Renal pelvis (tissue), 4 donors: ENCODE measurements around the gene CCDC124. TPM values are rescaled to one million over a fixed set of nuclear protein-coding genes. Genes with fewer than 3 reads are reported as not detected.
"Not testable (repeated sequence)": the region's sequence is repeated elsewhere in the genome, so short reads cannot be mapped to it uniquely, and the experiment has no call there.

ENCODE experiments used
- DNase-seq: peaks from one replicate; pipeline ENCODE4 v3.0.0-alpha.2; 2013
- polyA plus RNA-seq, 3 donors: library from polyadenylated mRNA; unstranded; fragments of 120-200 nt; gene quantifications; one replicate each; pipeline ENCODE4 v1.2.1, GENCODE V29; 2013; ENCODE audit not compliant: insufficient read length in 3 of 3

The CCDC124 gene
- polyA plus RNA-seq, 3 donors: 69.1 to 95.5 (median 76.6) TPM

- no peak for DNase-seq
Observed at GRCh38 chr19:17977021-17977420, 44.2 kb downstream of the CCDC124 start.

GRCh38 chr19:17977488-17977887, 44.7 kb downstream of the CCDC124 start:
- DNase-seq: no peak

- no peak for DNase-seq
Observed at GRCh38 chr19:17981611-17982010, 48.8 kb downstream of the CCDC124 start.

- DNase-seq: no peak
Observed at GRCh38 chr19:17982430-17982829, 49.6 kb downstream of the CCDC124 start.

DNA sequence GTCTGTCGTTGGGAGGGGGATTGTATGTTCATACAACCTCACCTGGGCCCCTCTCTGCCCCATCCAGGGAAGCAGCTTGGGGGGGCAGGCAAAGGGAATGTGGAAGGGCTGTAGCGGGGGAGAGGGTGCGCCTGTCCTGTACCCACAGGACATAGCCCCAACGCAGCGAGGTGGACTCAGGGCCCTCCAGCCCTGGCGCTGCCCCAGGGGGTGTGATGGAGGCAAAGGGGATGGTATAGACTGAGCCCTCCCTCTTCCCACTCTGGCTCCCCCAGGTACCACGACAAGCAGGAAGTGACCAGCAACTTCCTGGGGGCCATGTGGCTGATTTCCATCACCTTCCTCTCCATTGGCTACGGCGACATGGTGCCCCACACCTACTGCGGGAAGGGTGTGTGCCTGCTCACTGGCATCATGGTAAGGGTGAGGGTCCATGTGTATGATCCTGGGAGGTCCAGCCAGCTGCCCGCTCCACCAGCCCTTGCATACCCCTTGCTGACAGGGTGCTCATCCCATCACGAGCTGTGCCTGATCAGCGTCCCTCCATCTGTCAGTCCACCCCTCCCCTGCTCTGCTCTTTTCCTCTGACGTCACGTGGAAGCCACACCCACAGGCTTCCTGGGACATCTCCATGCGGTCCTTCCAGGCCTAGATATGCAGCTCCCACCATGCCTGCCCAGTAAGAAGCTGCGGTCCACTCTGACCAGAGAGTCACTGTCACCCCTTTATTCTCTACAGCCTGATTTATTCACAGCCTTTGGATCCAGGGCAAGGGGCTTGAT, 52.4 kb downstream of the CCDC124 start:
- DNase-seq: no peak

DNA sequence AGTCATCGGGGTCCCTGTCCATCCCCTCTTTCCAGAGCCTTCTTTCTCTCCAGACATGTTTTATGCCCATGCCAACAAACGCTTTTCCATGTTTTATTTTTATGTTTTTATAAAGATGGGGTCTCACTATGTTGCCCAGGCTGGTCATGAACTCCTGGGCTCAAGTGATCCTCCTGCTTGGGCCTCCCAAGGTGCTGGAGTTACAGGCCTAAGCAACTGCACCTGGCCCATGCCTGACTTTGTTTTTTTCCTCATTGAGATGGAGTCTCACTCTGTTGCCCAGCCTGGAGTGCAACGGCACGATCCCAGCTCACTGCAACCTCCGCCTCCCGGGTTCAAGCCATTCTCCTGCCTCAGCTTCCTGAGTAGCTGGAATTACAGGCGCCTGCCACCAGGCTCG, 53.8 kb downstream of the CCDC124 start:
- DNase-seq: not testable (repeated sequence)

DNA sequence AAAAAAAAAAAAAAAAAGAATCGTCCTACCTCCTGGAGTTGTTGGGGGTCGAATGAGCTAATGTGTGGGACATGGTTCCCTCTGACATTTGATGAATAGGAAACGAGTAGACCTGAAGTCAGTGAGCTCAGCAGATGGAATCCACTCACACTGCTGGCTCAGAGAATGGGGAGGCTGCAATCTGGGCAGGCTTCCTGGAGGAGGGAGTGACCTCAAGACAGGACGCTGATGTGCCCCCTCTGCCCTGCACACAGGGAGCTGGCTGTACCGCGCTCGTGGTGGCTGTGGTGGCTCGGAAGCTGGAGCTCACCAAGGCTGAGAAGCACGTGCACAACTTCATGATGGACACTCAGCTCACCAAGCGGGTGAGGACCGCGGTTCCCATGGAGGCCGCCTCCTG, 55.3 kb downstream of the CCDC124 start:
- no peak for DNase-seq

DNA sequence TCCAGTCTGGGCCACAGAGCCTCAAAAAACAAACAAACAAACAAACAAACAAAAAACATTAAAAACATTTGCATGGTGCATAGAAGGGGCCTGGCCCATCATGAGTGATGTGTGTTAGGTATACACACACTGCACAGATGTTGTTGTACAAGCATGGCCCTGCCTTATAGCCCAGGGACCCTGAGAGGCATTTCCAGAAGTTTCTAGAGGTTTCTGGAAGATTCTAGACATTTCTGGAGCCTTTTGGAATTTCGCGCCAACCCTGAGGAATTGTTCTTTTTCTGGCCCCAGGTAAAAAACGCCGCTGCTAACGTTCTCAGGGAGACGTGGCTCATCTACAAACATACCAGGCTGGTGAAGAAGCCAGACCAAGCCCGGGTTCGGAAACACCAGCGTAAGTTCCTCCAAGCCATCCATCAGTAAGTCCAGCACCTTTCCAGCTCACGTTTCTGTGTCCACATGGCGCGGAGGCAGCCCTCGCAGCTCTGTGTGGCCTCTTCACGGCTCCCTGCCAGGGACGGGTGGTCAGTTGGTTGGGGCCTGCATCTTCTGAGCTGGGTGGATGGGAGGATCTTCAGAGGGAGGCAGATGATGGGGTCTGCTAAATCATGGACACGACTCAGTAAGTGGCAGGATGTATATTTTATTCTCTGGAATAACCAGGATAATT, 56.7 kb downstream of the CCDC124 start:
- DNase-seq: no peak

- no peak for DNase-seq
Observed at GRCh38 chr19:17993076-17993813, 60.4 kb downstream of the CCDC124 start.

Other genes starting within 250 kb of the CCDC124 start
- under 1 TPM; 0.16 to 0.26 (median 0.21) TPM for gene UNC13A, start 244.7 kb upstream of the CCDC124 start, polyA plus RNA-seq
- 10 to 100 TPM; 34.7 to 50.9 (median 43.6) TPM for gene MAP1S, start 213.5 kb upstream of the CCDC124 start, polyA plus RNA-seq
- gene FCHO1, start 181.5 kb upstream of the CCDC124 start, polyA plus RNA-seq: 1 to 10 TPM; 2.5 to 2.7 (median 2.5) TPM
- gene B3GNT3, start 137.9 kb upstream of the CCDC124 start, polyA plus RNA-seq: 10 to 100 TPM in 1 of 3 donors, 1 to 10 TPM in 2; 8.7 to 13.3 (median 8.8) TPM
- under 1 TPM in 2 of 3 donors, not detected in 1; 0.26 to 0.47 TPM for gene INSL3, start 111.5 kb upstream of the CCDC124 start, polyA plus RNA-seq
- gene JAK3, start 85.0 kb upstream of the CCDC124 start, polyA plus RNA-seq: 1 to 10 TPM; 3.2 to 5.0 (median 3.8) TPM
- 1,000 to 10,000 TPM; 1,096 to 1,423 (median 1,285) TPM for gene RPL18A, start 73.1 kb upstream of the CCDC124 start, polyA plus RNA-seq
- gene SLC5A5, start 61.1 kb upstream of the CCDC124 start, polyA plus RNA-seq: under 1 TPM in 2 of 3 donors, not detected in 1; 0.06 to 0.09 TPM
- gene KCNN1, start 34.1 kb downstream of the CCDC124 start, polyA plus RNA-seq: 1 to 10 TPM; 5.1 to 8.6 (median 7.4) TPM
- 1 to 10 TPM; 3.9 to 4.7 (median 4.0) TPM for gene ARRDC2, start 75.2 kb downstream of the CCDC124 start, polyA plus RNA-seq
- gene IL12RB1, start 153.9 kb downstream of the CCDC124 start, polyA plus RNA-seq: under 1 TPM; 0.18 to 0.27 (median 0.24) TPM
- 1 to 10 TPM; 5.7 to 8.3 (median 7.5) TPM for gene MAST3, start 164.8 kb downstream of the CCDC124 start, polyA plus RNA-seq
- gene PIK3R2, start 220.1 kb downstream of the CCDC124 start, polyA plus RNA-seq: 10 to 100 TPM; 27.2 to 39.0 (median 28.4) TPM
- gene IFI30, start 240.8 kb downstream of the CCDC124 start, polyA plus RNA-seq: 10 to 100 TPM; 11.5 to 16.9 (median 12.6) TPM